IPS-18c (cell line): ENCODE results near the gene TFCP2.

Experiments
- H3K4me3 ChIP-seq: 2 replicates; pipeline ENCODE4 v1.7.0; 2013; ENCODE audit warnings: low read depth, mild to moderate bottlenecking, low read length, moderate library complexity; ENCODE audit not compliant: insufficient read depth
- H3K9me3 ChIP-seq: one replicate; pipeline ENCODE4 v1.6.1; 2013; ENCODE audit warnings: mild to moderate bottlenecking, low read length, moderate library complexity; ENCODE audit not compliant: control insufficient read depth, insufficient read depth

The TFCP2 gene

DNA sequence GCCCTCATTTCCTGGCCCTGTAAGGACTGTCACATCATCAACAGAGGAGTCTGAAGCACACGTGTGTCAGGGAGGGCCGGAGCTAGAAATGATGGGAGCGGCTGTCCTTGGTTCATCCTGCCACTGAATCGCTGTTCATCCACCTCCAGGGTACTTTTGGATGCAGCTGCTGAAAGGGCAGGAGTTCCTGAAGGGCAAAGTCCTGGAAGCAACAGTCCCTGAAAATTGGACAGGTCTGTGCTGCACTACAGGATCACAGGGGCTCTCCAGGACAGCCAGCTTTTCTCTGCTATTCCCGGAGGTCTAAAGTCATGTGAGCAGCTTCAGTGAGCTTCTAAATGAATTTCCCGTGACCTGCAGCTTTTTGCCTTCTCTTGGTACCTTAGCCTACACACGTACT, 27.2 kb upstream of the TFCP2 start:
- no peak overlapping the region for H3K4me3 ChIP-seq
- no peaks in the 10 kb centered on the region for H3K9me3 ChIP-seq

DNA sequence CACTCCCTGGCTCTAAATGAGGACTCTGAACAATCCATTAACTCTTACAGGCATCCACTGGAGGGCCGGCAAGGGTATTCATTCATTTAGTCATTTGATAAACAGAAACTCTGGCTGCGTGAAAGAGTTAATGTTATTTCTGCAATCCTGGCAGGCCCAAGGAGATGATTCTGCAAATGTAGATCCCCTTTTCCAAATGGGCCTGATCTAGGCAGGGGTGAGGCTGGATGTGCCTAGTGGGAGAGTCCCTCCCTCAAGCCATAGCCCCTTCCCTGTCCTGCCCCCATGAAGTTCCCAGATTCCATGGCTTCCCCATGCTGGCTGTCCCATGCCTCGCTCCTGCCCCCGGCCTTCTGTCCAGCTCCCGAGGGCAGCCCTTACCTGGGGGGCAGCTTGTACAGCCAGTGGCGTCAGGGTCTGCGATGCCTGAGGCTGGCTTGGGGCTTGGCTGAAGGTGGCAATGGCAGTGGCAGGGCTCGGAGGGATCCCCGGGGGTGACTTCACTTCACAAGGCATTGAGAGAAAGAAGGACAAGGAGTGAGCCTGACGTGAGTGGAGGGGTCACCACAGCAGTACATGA, 26.5 kb upstream of the TFCP2 start:
- no peak overlapping the region for H3K4me3 ChIP-seq
- no peaks in the 10 kb centered on the region for H3K9me3 ChIP-seq

DNA sequence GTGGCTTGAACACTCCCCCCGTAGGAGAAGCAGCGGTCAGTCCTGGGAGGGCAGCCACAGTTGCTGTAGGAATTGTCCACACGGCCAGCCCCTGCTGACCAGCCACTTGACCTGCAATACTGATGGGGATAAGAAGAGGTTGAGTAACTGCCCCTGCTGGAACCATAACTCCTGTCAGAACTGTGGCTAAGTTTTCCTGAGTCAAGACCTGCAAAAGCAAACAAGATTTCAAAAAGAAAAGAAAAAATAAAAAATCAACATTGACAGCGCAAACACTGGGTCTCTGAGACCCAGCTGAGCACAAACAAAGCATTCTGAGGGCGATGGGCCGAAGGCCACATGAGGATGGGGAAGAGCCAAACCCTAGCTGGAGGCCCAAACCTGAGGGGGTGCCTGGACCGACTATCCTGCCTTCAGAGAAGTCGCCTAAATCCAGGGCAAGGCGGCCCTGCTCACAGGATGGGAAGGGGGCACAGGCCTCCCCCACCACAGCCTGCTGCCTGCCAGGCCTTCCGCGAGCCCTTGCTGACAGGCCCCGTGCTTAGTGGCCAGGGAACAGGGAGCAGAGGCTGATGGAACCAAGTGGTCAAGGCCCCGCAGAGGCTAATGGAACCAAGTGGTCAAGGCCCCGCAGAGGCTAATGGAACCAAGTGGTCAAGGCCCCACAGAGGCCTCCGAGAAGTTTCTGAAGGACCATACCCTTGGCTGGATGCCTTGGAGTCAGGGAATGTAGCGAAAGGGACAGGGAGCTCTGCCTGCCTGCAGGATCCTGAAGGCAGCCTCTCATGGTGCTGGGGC, 25.8 kb upstream of the TFCP2 start:
- Histone ChIP-seq H3K4me3 (no peak overlapping the region), H3K9me3 (no peaks in the 10 kb centered on the region)

DNA sequence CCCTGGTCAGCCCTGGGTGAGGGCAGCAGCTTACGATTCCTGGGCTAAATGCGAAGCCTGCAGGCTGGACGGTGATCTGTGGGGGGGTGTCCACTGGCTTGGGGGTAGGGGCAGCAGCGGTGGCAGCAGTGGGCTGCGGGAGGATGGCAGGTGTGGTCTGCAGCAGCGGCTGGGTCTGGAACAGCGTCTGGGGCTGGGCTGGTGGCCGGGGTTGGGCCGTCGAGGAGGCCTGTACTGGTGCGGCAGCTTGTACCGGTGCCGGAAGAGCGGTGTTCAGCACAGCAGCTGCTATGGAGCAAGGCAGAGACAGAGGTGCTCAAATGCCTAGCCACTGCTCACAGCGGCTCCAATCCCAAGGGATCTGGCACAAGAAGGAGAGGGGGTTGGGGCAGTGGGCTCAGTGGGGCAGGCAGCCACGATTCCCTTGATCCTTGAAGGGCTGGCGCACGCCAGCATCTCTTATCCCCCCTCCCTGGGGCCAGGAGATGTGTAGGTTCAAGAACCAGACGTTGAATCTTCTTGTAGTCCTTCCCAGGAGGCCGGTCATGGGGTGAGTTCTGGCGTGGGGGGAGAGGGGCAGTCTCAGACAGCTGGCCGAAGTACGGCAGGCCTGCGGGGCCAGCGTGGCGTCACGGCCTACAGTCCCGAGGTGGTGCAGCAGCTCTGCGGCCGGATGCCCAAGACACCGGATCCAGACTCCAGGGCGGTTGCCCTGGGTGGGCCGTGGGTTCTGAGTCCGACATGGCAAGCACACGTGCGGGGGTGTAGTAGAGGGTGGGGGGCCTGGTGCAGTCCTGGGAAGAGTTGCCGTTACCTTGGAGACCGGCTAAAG, 25.0 kb upstream of the TFCP2 start:
- no peaks in the 10 kb centered on the region for H3K9me3 ChIP-seq
- no peak overlapping the region for H3K4me3 ChIP-seq

DNA sequence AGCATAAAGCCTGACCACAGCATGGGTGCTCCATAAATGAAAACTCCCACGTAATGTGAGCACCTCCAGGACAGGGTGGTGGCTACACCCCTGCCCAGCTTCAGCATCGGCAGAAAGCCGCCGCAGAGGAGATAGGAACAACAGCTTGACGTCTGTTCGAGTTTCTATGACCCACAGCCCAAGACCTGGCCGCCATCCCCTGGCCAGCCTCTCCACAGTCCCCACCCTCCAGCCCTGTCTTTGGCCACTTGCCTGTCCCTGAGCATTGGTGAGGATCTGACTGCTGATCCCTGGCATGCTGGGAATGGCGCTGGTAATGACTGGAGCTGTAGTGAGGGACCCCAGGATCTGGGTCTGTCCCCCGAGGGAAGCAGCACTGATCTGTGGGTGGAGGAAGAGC, 23.6 kb upstream of the TFCP2 start:
- Histone ChIP-seq H3K4me3 (no peak overlapping the region), H3K9me3 (no peaks in the 10 kb centered on the region)

DNA sequence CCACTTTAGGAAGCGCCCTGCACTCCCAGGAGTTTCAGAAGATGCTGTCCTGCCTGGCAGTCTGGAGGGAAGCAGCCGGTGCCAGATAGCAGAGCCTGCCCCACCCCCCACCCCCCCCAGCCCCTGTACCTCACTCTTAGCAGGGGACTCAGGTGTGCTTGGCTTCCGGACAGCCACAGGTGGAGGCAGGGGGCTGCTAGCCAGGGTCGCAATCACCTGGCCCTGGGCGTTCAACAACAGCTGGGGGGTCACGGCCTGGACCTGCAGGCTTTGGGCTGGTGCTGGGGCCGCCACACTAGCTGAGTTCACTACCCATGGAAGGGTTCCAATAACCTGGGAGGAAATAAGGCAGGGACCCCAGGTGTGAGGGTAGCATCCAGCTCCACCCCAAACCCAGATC, 22.9 kb upstream of the TFCP2 start:
- Histone ChIP-seq H3K4me3 (no peak overlapping the region), H3K9me3 (no peaks in the 10 kb centered on the region)

DNA sequence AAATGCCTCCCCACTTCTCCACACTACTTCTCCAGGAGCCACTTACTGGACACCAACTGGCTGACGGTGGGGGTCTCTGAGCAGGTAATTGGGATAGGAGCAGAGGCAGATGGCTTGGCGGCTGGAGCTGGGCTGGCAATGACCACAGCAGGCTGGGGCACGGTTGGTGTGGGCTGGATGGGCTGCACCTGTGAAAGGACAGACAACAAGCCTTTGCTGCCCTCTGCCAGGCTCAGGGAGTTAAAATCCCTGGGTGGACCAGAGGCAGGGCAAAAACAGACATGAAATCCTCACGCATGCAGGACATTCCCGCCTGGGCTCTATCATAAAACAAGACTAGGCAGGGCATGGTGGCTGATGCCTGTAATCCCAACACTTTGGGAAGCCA, 19.3 kb upstream of the TFCP2 start:
- Histone ChIP-seq H3K9me3 (no peaks in the 10 kb centered on the region), H3K4me3 (no peak overlapping the region)

DNA sequence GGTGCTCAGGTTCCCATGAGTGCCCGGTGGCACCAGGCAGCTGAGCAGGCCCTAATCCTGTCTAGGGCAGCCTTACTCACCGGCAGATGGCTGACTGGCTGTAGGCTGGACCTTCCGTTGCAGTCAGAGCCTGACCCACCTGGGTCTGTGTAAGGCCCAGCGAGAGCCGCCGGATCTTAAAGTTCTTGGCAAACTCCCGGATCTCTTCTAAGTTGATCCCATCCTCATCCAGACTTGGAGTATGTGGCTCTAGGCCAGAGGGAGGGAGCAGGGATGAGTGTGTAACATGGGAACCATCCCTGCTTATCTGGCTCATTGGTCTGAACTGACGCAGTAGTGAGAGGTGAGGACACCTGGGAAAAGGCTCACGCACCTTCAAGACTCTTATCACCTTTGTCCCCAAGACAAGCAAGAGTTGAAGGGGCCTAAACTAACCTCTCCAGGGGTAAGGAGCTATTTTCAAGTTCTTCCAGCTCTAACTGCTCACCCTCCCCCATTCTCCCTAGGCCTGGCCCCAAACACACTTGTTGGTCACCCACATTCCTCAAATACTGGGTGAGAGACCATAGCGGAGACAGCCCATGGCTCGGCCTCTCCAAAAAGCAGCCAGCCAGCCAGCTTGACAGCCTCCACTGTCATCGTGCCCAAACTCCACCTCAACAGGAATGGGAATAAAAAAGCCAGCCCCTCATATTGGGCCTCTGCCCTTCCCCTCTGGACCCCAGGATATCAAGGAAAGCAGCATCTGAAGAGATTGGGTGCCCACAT, 18.8 kb upstream of the TFCP2 start:
- H3K9me3 ChIP-seq: no peaks in the 10 kb centered on the region
- H3K4me3 ChIP-seq: no peak overlapping the region

DNA sequence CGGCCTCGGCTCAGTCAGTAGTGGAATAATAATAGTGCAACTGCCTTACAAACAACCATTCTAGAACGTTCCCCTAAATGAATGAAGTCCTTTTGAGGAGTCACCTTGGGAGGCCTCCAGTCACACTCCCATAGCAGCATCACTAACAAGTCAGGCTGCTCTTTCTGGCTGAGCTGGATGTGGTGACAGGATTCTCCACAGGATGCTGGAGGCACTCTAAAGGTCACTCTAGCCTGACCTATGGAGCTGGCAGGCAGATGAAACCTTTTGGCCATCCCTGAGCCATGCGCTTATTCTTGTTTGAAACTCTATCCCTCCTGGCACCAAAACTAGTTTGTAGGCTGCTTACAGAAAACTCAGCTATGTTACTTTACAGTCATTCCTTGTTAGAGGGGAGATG, 17.9 kb upstream of the TFCP2 start:
- Histone ChIP-seq H3K4me3 (no peak overlapping the region), H3K9me3 (no peaks in the 10 kb centered on the region)

DNA sequence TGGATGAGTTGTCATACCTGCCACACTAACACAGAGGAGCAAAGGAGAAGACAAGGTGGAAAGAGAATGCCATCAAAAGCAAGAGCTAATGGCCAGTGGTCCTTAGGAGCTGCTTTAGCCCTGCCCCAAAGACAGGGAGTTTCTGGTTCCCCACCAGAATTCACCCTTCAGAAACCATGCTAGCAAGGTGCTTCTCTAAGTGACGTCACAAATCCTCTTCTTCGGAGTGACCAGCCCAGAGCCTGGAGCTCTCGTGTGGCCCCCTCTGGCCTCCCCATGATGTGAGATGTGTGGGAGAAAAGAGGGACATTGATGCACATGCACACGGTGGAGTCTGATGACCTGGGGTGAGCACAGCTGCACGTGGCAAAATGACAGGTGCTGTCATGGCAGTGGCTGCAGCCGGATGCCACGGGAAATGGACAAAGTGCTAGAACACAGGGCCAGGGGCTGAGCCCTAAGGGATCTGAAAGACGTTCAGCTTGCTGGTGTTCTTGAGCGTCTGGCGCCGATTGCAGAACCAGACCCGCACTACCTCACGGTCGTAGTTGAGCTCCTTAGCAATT, 16.9 kb upstream of the TFCP2 start:
- H3K9me3 ChIP-seq: no peaks in the 10 kb centered on the region
- no peak overlapping the region for H3K4me3 ChIP-seq

DNA sequence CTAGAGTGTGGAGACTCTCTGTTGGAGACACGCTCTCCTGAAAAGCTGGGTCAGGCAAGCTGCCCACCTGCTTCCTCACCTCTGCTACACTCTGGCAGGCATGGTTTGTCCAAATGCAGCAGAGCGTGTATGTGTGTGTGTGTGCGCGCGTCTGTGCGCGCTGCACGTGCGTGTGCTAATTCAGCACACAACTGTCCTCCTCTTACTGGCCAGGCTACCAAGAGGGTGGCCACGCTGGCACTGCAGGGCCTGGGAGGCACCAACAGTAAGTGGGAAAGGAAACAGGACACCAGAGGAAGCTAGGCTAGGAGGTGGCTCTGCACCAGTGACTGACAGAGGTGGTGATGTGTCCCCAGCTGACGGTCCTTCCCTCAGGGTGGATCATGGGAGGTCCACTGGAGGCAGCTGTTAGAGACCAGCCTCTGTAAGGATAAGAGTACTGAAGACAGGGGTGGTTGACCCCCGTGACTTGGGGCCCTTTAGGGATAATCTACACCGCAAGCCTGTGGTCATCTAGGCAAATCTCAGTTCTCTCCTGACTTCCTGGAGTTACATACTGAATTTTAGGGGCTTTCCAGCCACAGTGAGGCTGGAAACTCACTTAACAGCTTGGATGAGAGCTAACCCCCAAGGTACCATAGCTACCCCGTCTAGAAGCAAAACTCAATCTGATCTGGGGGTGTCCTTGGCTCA, 15.6 kb upstream of the TFCP2 start:
- Histone ChIP-seq H3K4me3 (no peak overlapping the region), H3K9me3 (no peaks in the 10 kb centered on the region)

DNA sequence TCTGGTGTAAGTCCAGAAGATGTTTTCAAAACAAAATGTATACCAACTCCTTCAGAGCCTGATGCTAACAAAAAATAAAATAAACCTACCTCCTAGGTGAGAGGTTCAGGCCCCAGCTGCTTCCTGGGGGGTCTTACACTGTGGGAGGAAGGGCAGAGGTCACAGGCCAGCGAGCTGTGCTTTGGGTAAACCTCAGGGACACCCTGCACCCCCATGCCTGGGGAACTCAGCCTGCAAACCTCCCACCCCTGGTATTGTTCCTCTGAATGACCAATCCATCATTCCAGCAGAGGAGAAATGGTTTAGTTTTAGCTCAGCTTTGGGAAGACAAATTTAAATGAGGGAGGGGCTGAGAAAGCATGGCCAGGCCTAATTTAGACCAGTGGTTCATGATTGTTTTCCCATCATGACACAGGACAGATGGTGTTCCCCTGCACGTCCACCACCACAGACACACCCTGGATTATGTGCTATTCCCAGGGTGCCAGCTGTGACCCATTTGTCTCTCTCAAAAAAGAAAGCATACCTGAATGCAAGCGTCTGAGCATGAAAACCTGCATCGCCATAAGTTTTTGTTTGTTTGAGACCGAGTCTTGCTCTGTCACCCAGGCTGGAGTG, 14.5 kb upstream of the TFCP2 start:
- H3K4me3 ChIP-seq: no peak overlapping the region
- H3K9me3 ChIP-seq: no peaks in the 10 kb centered on the region

DNA sequence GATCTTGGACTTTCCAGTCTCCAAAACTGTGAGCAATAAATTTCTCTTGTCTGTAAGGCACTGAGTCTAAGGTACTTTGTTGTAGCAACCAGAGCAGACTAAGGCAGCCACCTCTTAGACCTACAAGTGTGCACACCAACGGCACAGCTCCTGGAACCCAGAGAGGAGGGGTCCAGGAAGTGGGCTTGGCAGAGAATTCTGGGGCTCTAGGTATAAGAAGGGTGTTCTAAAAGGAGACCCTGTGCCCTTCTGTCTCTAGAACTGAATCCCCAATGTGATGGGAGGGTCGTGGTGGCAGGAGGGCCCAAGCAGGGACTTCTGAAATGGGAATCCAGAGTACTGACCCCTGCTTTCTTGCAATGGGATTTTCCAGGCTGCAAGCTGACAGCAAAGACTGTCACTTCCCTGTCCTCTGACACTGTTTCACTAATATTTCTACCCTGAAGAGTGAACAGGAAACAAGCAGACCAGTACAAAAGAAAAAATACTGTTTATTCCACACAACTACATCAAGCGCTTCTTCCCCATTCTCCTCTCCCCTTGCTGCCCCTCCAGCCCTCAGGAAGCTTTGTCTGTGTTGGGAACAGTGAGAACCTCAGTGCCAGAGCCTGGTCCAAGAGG, 13.6 kb upstream of the TFCP2 start:
- Histone ChIP-seq H3K9me3 (no peaks in the 10 kb centered on the region), H3K4me3 (no peak overlapping the region)

DNA sequence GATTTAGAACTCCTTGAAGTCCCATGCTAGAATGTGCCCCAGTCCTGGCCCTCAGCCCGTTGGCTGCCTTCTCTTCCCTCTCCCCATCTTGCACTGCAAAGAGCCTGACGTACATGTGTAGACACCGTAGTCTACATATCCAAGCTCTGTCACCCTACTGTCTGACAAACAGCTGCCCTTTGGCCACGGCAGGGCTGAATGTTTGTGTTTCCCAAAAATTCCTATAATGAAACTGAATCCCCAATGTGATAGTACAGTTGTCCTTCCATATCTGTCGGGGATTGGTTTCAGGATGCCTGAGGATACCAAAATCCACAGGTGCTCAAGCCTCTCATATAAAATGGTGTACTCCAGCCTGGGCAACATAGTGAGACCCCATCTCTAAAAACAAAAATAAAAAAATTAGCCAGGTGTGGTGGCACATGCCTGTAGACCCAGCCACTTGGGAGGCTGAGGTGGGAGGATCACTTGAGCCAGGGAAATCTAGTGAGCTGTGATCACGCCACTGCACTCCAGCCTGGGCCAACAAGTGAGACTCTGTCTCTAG, 12.3 kb upstream of the TFCP2 start:
- H3K9me3 ChIP-seq: no peaks in the 10 kb centered on the region
- no peak overlapping the region for H3K4me3 ChIP-seq

DNA sequence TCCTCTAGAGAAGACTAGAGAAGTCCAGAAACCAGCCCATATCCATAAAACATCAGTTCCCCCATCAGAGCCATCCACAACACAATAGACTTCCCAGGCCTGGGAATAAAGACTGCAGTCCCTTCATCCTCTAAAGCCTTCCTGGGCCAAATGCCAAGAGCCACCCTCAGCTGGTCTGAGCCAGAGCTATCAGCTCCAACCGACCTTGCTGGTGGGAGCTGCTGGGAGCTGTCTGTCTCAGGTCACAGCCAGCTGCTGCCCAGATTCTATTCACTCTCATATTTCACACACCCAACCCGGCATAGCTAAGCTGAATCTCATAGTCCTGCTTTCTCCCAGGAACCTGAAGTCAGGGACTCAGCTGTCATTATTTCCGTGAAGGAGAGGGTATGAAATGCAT, 10.9 kb upstream of the TFCP2 start:
- no peak overlapping the region for H3K4me3 ChIP-seq
- no peaks in the 10 kb centered on the region for H3K9me3 ChIP-seq

DNA sequence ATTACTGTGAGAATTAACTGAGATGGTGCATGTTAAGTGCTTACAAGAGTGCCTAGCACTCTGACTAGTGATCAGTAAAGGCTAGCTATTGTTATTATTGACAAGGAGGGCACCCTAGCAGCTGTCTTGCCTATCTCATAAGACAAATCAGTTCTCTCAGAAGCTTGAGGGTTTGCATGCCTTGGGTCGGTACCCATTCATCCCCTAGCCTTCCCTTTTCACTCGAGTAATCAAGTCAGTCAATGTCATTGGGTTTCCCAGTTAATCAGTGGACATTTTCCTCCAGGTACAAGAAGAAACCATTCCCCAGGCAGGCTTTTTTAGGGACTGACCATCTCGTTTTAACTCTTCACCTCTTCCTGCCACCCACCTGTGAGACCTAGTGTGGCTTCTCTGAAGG, 10.4 kb upstream of the TFCP2 start:
- H3K4me3 ChIP-seq: no peak overlapping the region

More for the DNA sequence above, 10.4 kb upstream of the TFCP2 start:
- H3K9me3 ChIP-seq: no peaks in the 10 kb centered on the region
